K562 (cell line): ENCODE measurements around the gene PACSIN1. TPM values are rescaled to one million over a fixed set of nuclear protein-coding genes. Genes with fewer than 3 reads are reported as not detected.
A peak's percentile ranks its signal among the peaks of the same experiment; 100 is the strongest.

ENCODE experiments used
- ATAC-seq: fragments of 200-7000 bp; cut with Tn5 transposase; 3 replicates; pipeline ENCODE4 v1.9.1; 2020; ENCODE audit warnings: moderate library complexity
- BruUV-seq: library from RNA; stranded (reverse); fragments of 400-500 nt; replicated peaks from 2 replicates; lab custom pipeline; 2021; lab: Mats Ljungman, UMichigan
- CTCF ChIA-PET: fragments of 300-600 bp; formaldehyde crosslinking; extraction: SDS; loops from one replicate; lab custom pipeline; 2021; ENCODE audit warnings: low intra/inter-chr PET ratio; lab: Yijun Ruan, JAX
- POLR2A ChIA-PET: fragments of 300-600, 350-650 bp; sonication (Branson Sonifier 250); formaldehyde crosslinking; extraction: SDS; loops from one replicate; lab custom pipeline; 2021; ENCODE audit warnings: antibody characterized with exemption, inconsistent platforms; lab: Yijun Ruan, JAX
- DNase-seq, 4 experiments: peaks; one replicate each; pipeline versions ENCODE4 v3.0.0 to v3.0.0-alpha.2; 2011 to 2018; ENCODE audit warnings: low spot score in 3 of 4, mixed read lengths in 3 of 4; ENCODE audit errors: extremely low read depth in 1 of 4
- FAIRE-seq: peaks from 2 replicates; lab custom pipeline; 2011; peaks lifted over from hg19 to GRCh38; lab: Jason Lieb, UNC
- H2AFZ ChIP-seq: 2 replicates; pipeline ENCODE4 v1.6.0; 2011; ENCODE audit warnings: low read depth, low read length, control low read depth, inconsistent platforms
- H3K27ac ChIP-seq: fragments of 200-600 bp; 3 replicates; pipeline ENCODE4 v1.8.0; 2011; ENCODE audit warnings: low read depth, mild to moderate bottlenecking, control low read depth, inconsistent platforms, low read length, moderate library complexity, mixed read lengths; ENCODE audit errors: extremely low read depth
- H3K27me3 ChIP-seq, 2 experiments: fragments of 300-600 bp in 1 of 2; 2 replicates in 1 of 2; 3 replicates in 1 of 2; pipeline versions ENCODE4 v1.6.0 to v1.8.0; 2011; ENCODE audit warnings: inconsistent platforms in 2 of 2, low read length in 2 of 2, mild to moderate bottlenecking in 1 of 2, mixed read lengths in 1 of 2, moderate library complexity in 1 of 2; ENCODE audit not compliant: control insufficient read depth in 2 of 2, insufficient read depth in 2 of 2
- H3K36me3 ChIP-seq: fragments of 300-600 bp; 3 replicates; pipeline ENCODE4 v1.8.0; 2011; ENCODE audit warnings: mild to moderate bottlenecking, low read length, inconsistent platforms; ENCODE audit not compliant: control insufficient read depth, insufficient read depth
- H3K4me1 ChIP-seq, 2 experiments: fragments of 200-600 bp in 1 of 2; replicated peaks in 1 of 2; 2 replicates in 1 of 2; 3 replicates in 1 of 2; pipeline versions ENCODE4 v1.5.1 to v1.8.0; 2011; ENCODE audit warnings: inconsistent platforms in 2 of 2, low read length in 2 of 2, mild to moderate bottlenecking in 1 of 2, mixed read lengths in 1 of 2, moderate library complexity in 1 of 2; ENCODE audit not compliant: control insufficient read depth in 2 of 2, insufficient read depth in 2 of 2
- H3K4me2 ChIP-seq: 2 replicates; pipeline ENCODE4 v1.6.1; 2011; ENCODE audit warnings: low read length, control low read depth, inconsistent platforms, mixed read lengths; ENCODE audit not compliant: insufficient read depth
- H3K4me3 ChIP-seq: fragments of 200-600 bp; sonication (generic), shearing (Covaris generic); 2 replicates; pipeline ENCODE4 v1.5.1; 2016; ENCODE audit warnings: control low read depth, inconsistent platforms
- H3K79me2 ChIP-seq: fragments of 200-600 bp; 3 replicates; pipeline ENCODE4 v1.8.0; 2011; ENCODE audit warnings: low read length, inconsistent platforms; ENCODE audit not compliant: control insufficient read depth, insufficient read depth
- H3K9ac ChIP-seq, 2 experiments: 2 replicates each; pipeline versions ENCODE4 v1.6.0 to v1.6.1; 2011; ENCODE audit warnings: low read depth in 2 of 2, low read length in 2 of 2, control low read depth in 1 of 2, inconsistent platforms in 1 of 2, mild to moderate bottlenecking in 1 of 2, mixed read lengths in 1 of 2; ENCODE audit not compliant: insufficient read depth in 1 of 2
- H3K9me1 ChIP-seq: one replicate; pipeline ENCODE4 v1.6.0; 2011; ENCODE audit warnings: inconsistent platforms, mild to moderate bottlenecking, low read length, moderate library complexity; ENCODE audit not compliant: control insufficient read depth, insufficient read depth
- H3K9me3 ChIP-seq: replicated peaks from 2 replicates; pipeline ENCODE4 v1.5.1; 2011; ENCODE audit warnings: low read depth, low read length, inconsistent platforms; ENCODE audit not compliant: control insufficient read depth, insufficient read depth
- H4K20me1 ChIP-seq: replicated peaks from 2 replicates; pipeline ENCODE4 v1.6.1; 2011; ENCODE audit warnings: low read length, inconsistent platforms, mixed read lengths; ENCODE audit not compliant: control insufficient read depth, insufficient read depth
- KLF13 ChIP-seq: fragments of 450-650 bp; IDR thresholded peaks from 2 replicates; pipeline ENCODE4 v1.6.1; 2016; ENCODE audit warnings: missing genetic modification characterization, low read depth, mild to moderate bottlenecking, missing compliant biosample characterization, moderate library complexity, borderline replicate concordance
- RBM15 ChIP-seq: fragments of 200-400 bp; formaldehyde crosslinking; IDR thresholded peaks from 2 replicates; pipeline ENCODE4 v1.6.1; 2018; ENCODE audit warnings: mild to moderate bottlenecking, low read length, moderate library complexity; ENCODE audit not compliant: insufficient read depth
- ZBTB7A ChIP-seq: IDR thresholded peaks from 2 replicates; pipeline ENCODE4 v1.6.1; 2011; ENCODE audit warnings: low read depth, mild to moderate bottlenecking, low read length, moderate library complexity, borderline replicate concordance; ENCODE audit not compliant: control insufficient read depth
- ZNF263 ChIP-seq: sonication (generic); formaldehyde crosslinking; IDR thresholded peaks from 2 replicates; pipeline ENCODE4 v1.8.0; 2022; ENCODE audit warnings: mild to moderate bottlenecking, missing genetic modification reagents, borderline replicate concordance
- ZNF408 ChIP-seq: fragments of 250-450 bp; sonication (Bioruptor Pico); IDR thresholded peaks from 2 replicates; pipeline ENCODE4 v1.4.0; 2020; ENCODE audit warnings: low read depth, mild to moderate bottlenecking, moderate library complexity
- WGBS: fragments of 100-300 bp; shearing (Covaris generic); methylation state at CpG from one replicate; pipeline ENCODE4 v1.1.6; 2016; ENCODE audit warnings: low coverage, mixed read lengths; ENCODE audit not compliant: insufficient coverage; ENCODE audit errors: missing lambda C conversion rate; 5-methylcytosine and 5-hydroxymethylcytosine counted together
- in situ Hi-C: fragments of 300-500 bp; cut with MboI; formaldehyde crosslinking; loops from 4 replicates; pipeline ENCODE4 v1.15.0; 2018; ENCODE audit warnings: inconsistent platforms, mixed read lengths
- intact Hi-C: fragments of 100-400 bp; cut with micrococcal nuclease; formaldehyde crosslinking; loops from 2 replicates; pipeline ENCODE4 v1.14.2; 2022
- polyA plus RNA-seq, 8 experiments: library from polyadenylated mRNA; depleted of rRNA in 4 of 8; stranded (reverse) in 5 of 8; unstranded in 3 of 8; fragments of >200 nt; fragmentation: Nextera tagmentation in 2 of 8; fragmentation: Illumina TruSeq in 1 of 8; extraction: Ambion mirVana in 2 of 8; extraction: Trizol in 1 of 8; gene quantifications; 2 replicates each; pipeline versions ENCODE4 v1.2.1 to v1.2.3, GENCODE V29; 2011 to 2014; ENCODE audit warnings: inconsistent platforms in 1 of 8, missing spikeins in 1 of 8
- total RNA-seq, 7 experiments: library from RNA; depleted of rRNA in 6 of 7; stranded (reverse); fragments of >200 nt in 6 of 7; fragmentation: Illumina TruSeq in 2 of 7; extraction: Trizol in 2 of 7; gene quantifications; 2 replicates each; pipeline versions ENCODE4 v1.2.1 to v1.2.3, GENCODE V29; 2011 to 2021; ENCODE audit warnings: low replicate concordance in 1 of 7

PACSIN1 gene
- total and polyA plus RNA-seq, 9 of the 15 experiments (the other 6 are each of a cell fraction or from before 2014, with no cell fraction given), result 0.01 to 1.7 (median 0.45) TPM

DNA sequence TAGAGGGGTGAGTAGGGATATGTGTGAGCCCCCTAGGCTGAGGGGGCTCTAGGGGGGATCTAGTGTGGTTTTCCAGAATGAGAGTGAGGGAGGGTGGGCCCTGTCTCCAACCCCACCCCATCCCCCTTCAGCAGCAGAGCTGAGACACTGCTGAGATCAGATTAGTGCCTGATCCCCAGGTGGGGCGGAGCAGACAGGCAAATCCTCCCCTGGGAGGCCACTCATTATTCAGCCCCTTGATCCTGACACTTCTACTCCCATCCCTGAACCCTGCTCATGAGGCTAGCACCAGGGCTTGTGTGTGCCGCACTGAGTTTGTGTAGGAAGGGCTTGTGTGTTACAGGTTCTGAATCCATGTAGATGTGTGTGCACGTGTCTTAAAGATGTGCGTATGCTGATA is 47.8 kb downstream of the PACSIN1 start:
- ChIA-PET POLR2A (interaction anchor here (0.6 to 1.3 kb wide), 6 partner anchors 8 to 278 kb away, joined by 3 to 6 read pairs (median 3); no protein-coding TSS in a partner anchor), CTCF (interaction anchor here (0.6 to 1.2 kb wide), 2 partner anchors 54 to 264 kb away, joined by 3 to 7 read pairs; partner anchors contain the start of gene SMIM29)
- Histone ChIP-seq H3K4me3 (no peak overlapping the region), H2AFZ (0 out of 2 replicates have a peak overlapping the region, but pooled peaks have one; percentile 4), H3K4me2 (peak overlapping the region; percentile 8; the same call in 1 of the 2 replicates), H3K79me2 (no peaks in the 10 kb centered on the region), H3K27ac (no peak overlapping the region), H3K4me1 (peaks cover 20 to 46% of the 10 kb centered on the region in 2 experiments; a peak in 4 of 5 replicates), H4K20me1 (no peaks in the 10 kb centered on the region), H3K9me1 (peaks cover 4% of the 10 kb centered on the region), H3K9me3 (no peaks in the 10 kb centered on the region), H3K9ac (peak overlapping the region in 1 of 2 experiments; percentile 2; a peak in 1 of 4 replicates), H3K36me3 (no peaks in the 10 kb centered on the region), H3K27me3 (no peaks in the 10 kb centered on the region)
- TF ChIP-seq RBM15, result no peak
- TF ChIP-seq ZNF263 (CRISPR knock-in tag), result 0 out of 2 replicates have a peak, but pooled peaks have one; percentile 29
- no peak for TF ChIP-seq ZNF408
- 0 out of 2 replicates have a peak, but pooled peaks have one; percentile 25 for TF ChIP-seq ZBTB7A
- TF ChIP-seq KLF13 (tag), result no peak
- DNase-seq (peak; percentile 55 to 61 (median 60)), ATAC-seq (peak; percentile 58), FAIRE-seq (peak; percentile 76)
- 34% methylated on average over 4 of the region's 4 CpGs for WGBS
- intact Hi-C loops (no loop called here), in situ Hi-C loops (no loop called here)
- BruUV-seq, result no TSS peak
